ENCODE measurements around the gene NEUROD1.

NEUROD1 gene

GRCh38 chr2:181679544-181679979, 755 bp downstream of the NEUROD1 start:
- no peak for DNase-seq

GRCh38 chr2:181678861-181679543, 1.3 kb downstream of the NEUROD1 start:
- no peak for DNase-seq

GRCh38 chr2:181677912-181678586, 2.3 kb downstream of the NEUROD1 start:
- no peak for DNase-seq

GRCh38 chr2:181675254-181675653, 5.1 kb downstream of the NEUROD1 start:
- DNase-seq = no peak

GRCh38 chr2:181674461-181674860, 5.9 kb downstream of the NEUROD1 start:
- DNase-seq = no peak

GRCh38 chr2:181673173-181673572, 7.1 kb downstream of the NEUROD1 start:
- DNase-seq = no peak

- no peak for DNase-seq
These were observed 7.9 kb downstream of the NEUROD1 start for GRCh38 chr2:181672255-181673008.

GRCh38 chr2:181670632-181671031, 9.7 kb downstream of the NEUROD1 start:
- no peak for DNase-seq

- no peak for DNase-seq
These were observed 13.1 kb downstream of the NEUROD1 start for GRCh38 chr2:181667234-181667633.

- DNase-seq = no peak
These were observed 18.0 kb downstream of the NEUROD1 start for GRCh38 chr2:181662287-181662686.

- DNase-seq = no peak
These were observed 20.1 kb downstream of the NEUROD1 start for GRCh38 chr2:181660181-181660580.

- no peak for DNase-seq
These were observed 21.9 kb downstream of the NEUROD1 start for GRCh38 chr2:181658444-181658843.

- DNase-seq = no peak
These were observed 22.9 kb downstream of the NEUROD1 start for GRCh38 chr2:181657379-181657778.

- DNase-seq = no peak
These were observed 23.6 kb downstream of the NEUROD1 start, which contains the start of gene CERKL for GRCh38 chr2:181656450-181657291. Gene CERKL, minus strand, starts transcription at chr2:181657105. Its CDS starts 99 bp downstream, at chr2:181657006.

- DNase-seq = no peak
These were observed 24.8 kb downstream of the NEUROD1 start for GRCh38 chr2:181655519-181655918.

- DNase-seq = no peak
These were observed 30.8 kb downstream of the NEUROD1 start for GRCh38 chr2:181649436-181649979.

GRCh38 chr2:181648478-181649155, 31.7 kb downstream of the NEUROD1 start:
- no peak for DNase-seq

GRCh38 chr2:181646415-181646987, 33.8 kb downstream of the NEUROD1 start:
- no peak for DNase-seq

- DNase-seq = no peak
These were observed 37.2 kb downstream of the NEUROD1 start for GRCh38 chr2:181643151-181643550.

- DNase-seq = no peak
These were observed 38.2 kb downstream of the NEUROD1 start for GRCh38 chr2:181642086-181642485.

GRCh38 chr2:181639686-181640085, 40.6 kb downstream of the NEUROD1 start:
- DNase-seq = no peak
